ENCODE measurements around the gene PFN1. TPM values are rescaled to one million over a fixed set of nuclear protein-coding genes. Genes with fewer than 3 reads are reported as not detected.

Gene PFN1
- total RNA-seq, 3 donors from 2014 or later = 605 to 825 (median 723) TPM

DNA sequence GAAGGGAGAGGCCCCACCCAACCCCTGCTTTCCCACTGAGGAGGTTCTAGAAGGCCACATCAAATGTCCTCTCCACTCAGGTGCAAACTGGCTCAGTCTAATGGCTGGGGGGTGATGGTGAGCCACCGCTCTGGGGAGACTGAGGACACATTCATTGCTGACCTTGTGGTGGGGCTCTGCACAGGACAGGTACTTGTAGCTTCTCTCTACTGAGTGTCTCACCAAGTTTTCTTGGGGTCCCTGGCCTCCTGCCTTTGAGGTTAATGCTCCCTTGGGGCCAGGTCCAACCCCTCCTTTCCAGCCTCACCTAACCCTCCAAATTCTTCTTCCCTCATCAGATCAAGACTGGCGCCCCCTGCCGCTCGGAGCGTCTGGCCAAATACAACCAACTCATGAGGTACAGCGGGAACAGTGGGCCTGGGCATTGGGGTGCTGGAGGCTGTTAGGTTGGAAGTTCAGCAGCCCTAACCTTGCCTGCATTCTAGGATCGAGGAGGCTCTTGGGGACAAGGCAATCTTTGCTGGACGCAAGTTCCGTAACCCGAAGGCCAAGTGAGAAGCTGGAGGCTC is 8.2 kb upstream of the PFN1 start:
- DNase-seq (peak in 1 of 3 donors; percentile 62), ATAC-seq (no peak)
- no peaks in the 10 kb centered on the region for H3K9me3 ChIP-seq
- no peaks in the 10 kb centered on the region for H3K36me3 ChIP-seq (ENCODE audit: low read depth)
- peaks cover 9% of the 10 kb centered on the region for H3K4me1 ChIP-seq (ENCODE audit: low read depth)
- intact Hi-C loops (cut with DNase I, micrococcal nuclease) = no loop called here
- TF ChIP-seq, protein P1, sequence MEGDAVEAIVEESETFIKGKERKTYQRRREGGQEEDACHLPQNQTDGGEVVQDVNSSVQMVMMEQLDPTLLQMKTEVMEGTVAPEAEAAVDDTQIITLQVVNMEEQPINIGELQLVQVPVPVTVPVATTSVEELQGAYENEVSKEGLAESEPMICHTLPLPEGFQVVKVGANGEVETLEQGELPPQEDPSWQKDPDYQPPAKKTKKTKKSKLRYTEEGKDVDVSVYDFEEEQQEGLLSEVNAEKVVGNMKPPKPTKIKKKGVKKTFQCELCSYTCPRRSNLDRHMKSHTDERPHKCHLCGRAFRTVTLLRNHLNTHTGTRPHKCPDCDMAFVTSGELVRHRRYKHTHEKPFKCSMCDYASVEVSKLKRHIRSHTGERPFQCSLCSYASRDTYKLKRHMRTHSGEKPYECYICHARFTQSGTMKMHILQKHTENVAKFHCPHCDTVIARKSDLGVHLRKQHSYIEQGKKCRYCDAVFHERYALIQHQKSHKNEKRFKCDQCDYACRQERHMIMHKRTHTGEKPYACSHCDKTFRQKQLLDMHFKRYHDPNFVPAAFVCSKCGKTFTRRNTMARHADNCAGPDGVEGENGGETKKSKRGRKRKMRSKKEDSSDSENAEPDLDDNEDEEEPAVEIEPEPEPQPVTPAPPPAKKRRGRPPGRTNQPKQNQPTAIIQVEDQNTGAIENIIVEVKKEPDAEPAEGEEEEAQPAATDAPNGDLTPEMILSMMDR (IDR thresholded peaks at IDR 0.05) = no peak
- H3K4me3 ChIP-seq = no peak overlapping the region

DNA sequence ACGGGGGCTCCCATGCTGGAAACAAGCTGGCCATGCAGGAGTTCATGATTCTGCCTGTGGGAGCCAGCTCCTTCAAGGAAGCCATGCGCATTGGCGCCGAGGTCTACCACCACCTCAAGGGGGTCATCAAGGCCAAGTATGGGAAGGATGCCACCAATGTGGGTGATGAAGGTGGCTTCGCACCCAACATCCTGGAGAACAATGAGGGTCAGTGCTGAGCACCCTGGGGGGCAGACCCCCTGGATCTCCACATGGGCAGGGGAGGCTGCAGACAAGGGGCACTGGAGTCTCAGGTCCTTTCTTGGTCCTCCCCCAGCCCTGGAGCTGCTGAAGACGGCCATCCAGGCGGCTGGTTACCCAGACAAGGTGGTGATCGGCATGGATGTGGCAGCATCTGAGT is 6.8 kb upstream of the PFN1 start:
- H3K36me3 ChIP-seq (ENCODE audit: low read depth) = no peaks in the 10 kb centered on the region
- H3K4me1 ChIP-seq (ENCODE audit: low read depth) = peaks cover 20% of the 10 kb centered on the region
- no peaks in the 10 kb centered on the region for H3K9me3 ChIP-seq
- intact Hi-C loops (cut with DNase I, micrococcal nuclease) = no loop called here
- no peak for ATAC-seq
- no peak for DNase-seq
- H3K4me3 ChIP-seq = no peak overlapping the region
- TF ChIP-seq, protein P1 (IDR thresholded peaks at IDR 0.05) = no peak

DNA sequence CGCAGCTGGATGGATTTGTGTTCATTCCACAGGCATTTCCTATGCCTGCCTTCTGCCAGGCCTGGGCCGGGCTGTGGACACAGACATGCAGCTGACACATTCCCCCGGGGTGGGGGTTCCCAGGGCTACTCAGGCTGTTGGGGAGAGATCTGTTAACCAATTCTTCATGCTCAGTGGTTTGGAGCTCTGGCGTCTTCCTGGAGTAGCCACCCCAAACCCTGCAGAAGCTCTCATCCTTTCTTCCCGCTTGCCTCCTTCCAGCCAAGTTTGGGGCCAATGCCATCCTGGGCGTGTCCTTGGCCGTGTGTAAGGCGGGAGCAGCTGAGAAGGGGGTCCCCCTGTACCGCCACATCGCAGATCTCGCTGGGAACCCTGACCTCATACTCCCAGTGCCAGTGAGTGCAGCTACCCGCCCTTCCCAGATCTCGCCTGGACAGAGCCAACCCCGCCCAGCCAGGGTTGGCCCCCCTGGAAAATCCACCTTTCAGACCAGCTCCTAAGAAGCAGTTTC is 5.2 kb upstream of the PFN1 start:
- TF ChIP-seq, protein P1 (IDR thresholded peaks at IDR 0.05) = no peak
- H3K36me3 ChIP-seq (ENCODE audit: low read depth) = no peaks in the 10 kb centered on the region
- DNase-seq = no peak

DNA sequence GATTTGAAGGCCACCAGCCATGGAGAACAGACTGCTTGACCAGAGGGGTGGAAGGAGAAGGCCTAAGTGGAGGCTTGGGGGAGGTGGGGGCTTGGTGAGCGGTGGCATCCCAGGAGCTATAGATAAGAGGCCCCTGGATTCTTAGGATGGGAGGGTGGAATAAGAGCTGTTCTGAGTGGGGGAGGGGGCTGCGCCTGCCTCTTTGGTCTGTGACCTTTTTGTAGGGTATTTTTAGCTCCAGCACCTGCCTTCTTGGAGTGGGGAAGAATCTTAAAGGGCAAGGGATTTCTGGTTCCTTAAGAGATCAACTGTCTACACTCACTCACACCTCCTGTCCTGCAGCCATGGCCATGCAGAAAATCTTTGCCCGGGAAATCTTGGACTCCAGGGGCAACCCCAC is 3.2 kb upstream of the PFN1 start:
- Histone ChIP-seq H3K36me3 (ENCODE audit: low read depth) (no peaks in the 10 kb centered on the region), H3K9me3 (no peaks in the 10 kb centered on the region), H3K4me3 (no peak overlapping the region), H3K4me1 (ENCODE audit: low read depth) (peaks cover 18% of the 10 kb centered on the region)
- DNase-seq (no peak), ATAC-seq (no peak)
- TF ChIP-seq, protein P1 (IDR thresholded peaks at IDR 0.05) = no peak
- intact Hi-C loops (cut with DNase I, micrococcal nuclease) = no loop called here

More for the DNA sequence above, 5.2 kb upstream of the PFN1 start:
- no peaks in the 10 kb centered on the region for H3K9me3 ChIP-seq
- peaks cover 12% of the 10 kb centered on the region for H3K4me1 ChIP-seq (ENCODE audit: low read depth)
- intact Hi-C loops (cut with DNase I, micrococcal nuclease) = no loop called here
- no peak for ATAC-seq
- no peak overlapping the region for H3K4me3 ChIP-seq

DNA sequence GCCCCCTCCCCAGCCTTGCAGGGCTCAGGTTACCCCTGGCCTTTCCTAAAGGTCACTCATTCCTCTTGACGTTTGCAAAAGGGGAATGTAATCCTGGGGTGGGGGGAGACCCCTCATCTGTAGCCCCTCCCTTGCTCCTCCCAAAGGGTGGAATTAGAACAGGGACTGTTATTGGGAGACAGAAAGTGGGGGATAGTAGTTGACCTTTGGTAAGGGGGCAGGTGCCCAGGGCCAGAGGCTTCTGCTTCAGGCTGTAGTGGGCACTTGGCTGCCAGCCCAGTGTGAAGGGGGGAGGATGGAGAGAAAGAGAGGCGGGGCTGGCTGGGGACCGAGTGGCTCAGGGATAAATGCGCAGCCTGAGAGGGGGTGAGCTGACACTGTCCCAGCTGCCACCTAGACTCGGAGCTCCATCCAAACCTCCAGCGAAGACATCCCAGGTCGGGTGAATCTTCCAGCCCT is 2.4 kb upstream of the PFN1 start, which contains the start of gene ENO3:
Gene ENO3, plus strand, starts transcription at position 374 of the 459 bp plus-strand sequence. CDS start 711 bp downstream, outside the sequence.
- no peak for ATAC-seq
- peak; percentile 44 to 73 (median 65) for DNase-seq
- no peaks in the 10 kb centered on the region for H3K36me3 ChIP-seq (ENCODE audit: low read depth)
- H3K4me3 ChIP-seq = peak within 1 kb of the TSS; percentile 22
- no peaks in the 10 kb centered on the region for H3K9me3 ChIP-seq
- H3K4me1 ChIP-seq (ENCODE audit: low read depth) = peaks cover 24% of the 10 kb centered on the region
- intact Hi-C loops (cut with DNase I, micrococcal nuclease) = no loop called here
- TF ChIP-seq, protein P1 (IDR thresholded peaks at IDR 0.05) = no peak
